Measurements from ENCODE around the gene RASL10B. TPM values are rescaled to one million over a fixed set of nuclear protein-coding genes. Genes with fewer than 3 reads are reported as not detected.

RASL10B gene
- total RNA-seq, 2 experiments from 2014 or later = 0.22 to 0.47 TPM

- Mint-ChIP-seq H3K9me3 (no peaks in the 10 kb centered on the region), H3K4me1 (ENCODE audit: low read depth) (peaks cover 4% of the 10 kb centered on the region), H3K36me3 (ENCODE audit: low read depth) (no peaks in the 10 kb centered on the region), H3K4me3 (no peak overlapping the region), H3K27ac (no peak overlapping the region), H3K27me3 (peaks cover 65% of the 10 kb centered on the region)
- no peak overlapping the region for H3K27ac ChIP-seq (ENCODE audit: low read depth in 1 of 2, low read length in 2 of 2)
- H3K36me3 ChIP-seq (ENCODE audit: insufficient read depth, low read length) = no peaks in the 10 kb centered on the region
- DNase-seq = no peak
- intact Hi-C loops (cut with DNase I, micrococcal nuclease) = loop anchor here (5.0 to 10.0 kb wide), 6 partner anchors 189 to 1204 kb away; partner anchors contain the start of genes SLFN12L (in 1 of the 2) and SLFN5 (in 1 of the 2)
- peaks cover 0 to 16% of the 10 kb centered on the region in 2 experiments for H3K9me3 ChIP-seq (ENCODE audit: control insufficient read depth in 1 of 2, insufficient read depth in 1 of 2, low read length in 2 of 2)
- no peak overlapping the region for H3K4me3 ChIP-seq (ENCODE audit: low read length)
- ATAC-seq (ENCODE audit: poor library complexity) = no peak
- H3K27me3 ChIP-seq (ENCODE audit: control insufficient read depth in 1 of 2, insufficient read depth in 2 of 2, low read length in 2 of 2) = peaks cover 48 to 53% of the 10 kb centered on the region in 2 experiments
- no peak for TF ChIP-seq CTCF (IDR thresholded peaks at IDR 0.05)
- ChIA-PET POLR2A (no interaction called here), CTCF (interaction anchor here (1.2 kb wide), 1 partner anchor 18 kb away, joined by 3 read pairs; no protein-coding TSS in a partner anchor)
- H3K4me1 ChIP-seq (ENCODE audit: insufficient read depth, low read length) = peaks cover 24% of the 10 kb centered on the region
Observed at GRCh38 chr17:35745749-35746320, 14.4 kb downstream of the RASL10B start.

- POLR2A ChIA-PET = interaction anchor here (0.6 to 1.3 kb wide), 7 partner anchors 17 to 1238 kb away, joined by 3 to 9 read pairs (median 3); partner anchors contain the start of genes PEX12 and TAF15
- Histone ChIP-seq H3K36me3 (ENCODE audit: insufficient read depth, low read length) (no peaks in the 10 kb centered on the region), H3K4me3 (ENCODE audit: low read length) (no peak overlapping the region), H3K9me3 (ENCODE audit: control insufficient read depth in 1 of 2, insufficient read depth in 1 of 2, low read length in 2 of 2) (peaks cover 0 to 13% of the 10 kb centered on the region in 2 experiments), H3K27ac (ENCODE audit: low read depth in 1 of 2, low read length in 2 of 2) (no peak overlapping the region), H3K27me3 (ENCODE audit: control insufficient read depth in 1 of 2, insufficient read depth in 2 of 2, low read length in 2 of 2) (peaks cover 38 to 50% of the 10 kb centered on the region in 2 experiments), H3K4me1 (ENCODE audit: insufficient read depth, low read length) (peaks cover 16% of the 10 kb centered on the region)
- H3K27me3 Mint-ChIP-seq = peaks cover 64% of the 10 kb centered on the region
- no peak overlapping the region for H3K27ac Mint-ChIP-seq
- intact Hi-C loops (cut with DNase I, micrococcal nuclease) = loop anchor here (1.0 to 10.0 kb wide), 9 partner anchors 134 to 1327 kb away; partner anchors contain the start of genes SLFN12L (in 1 of the 2) and SLFN5 (in 1 of the 2)
- H3K4me3 Mint-ChIP-seq = no peak overlapping the region
- H3K36me3 Mint-ChIP-seq (ENCODE audit: low read depth) = no peaks in the 10 kb centered on the region
- peaks cover 4% of the 10 kb centered on the region for H3K4me1 Mint-ChIP-seq (ENCODE audit: low read depth)
- ATAC-seq (ENCODE audit: poor library complexity) (peak; percentile 99), DNase-seq (peak; percentile 68 to 89 (median 76))
- peak; percentile 80 for TF ChIP-seq CTCF (IDR thresholded peaks at IDR 0.05)
- no peaks in the 10 kb centered on the region for H3K9me3 Mint-ChIP-seq
- CTCF ChIA-PET = interaction anchor here (0.6 to 1.8 kb wide), 27 partner anchors 10 to 1331 kb away, joined by 3 to 19 read pairs (median 3); partner anchors contain the start of genes RASL10B and TAF15
Observed at GRCh38 chr17:35747540-35748017, 16.1 kb downstream of the RASL10B start.

GRCh38 chr17:35748341-35748841 lies 17.0 kb downstream of the RASL10B start:
- DNase-seq (no peak), ATAC-seq (ENCODE audit: poor library complexity) (no peak)
- peaks cover 62% of the 10 kb centered on the region for H3K27me3 Mint-ChIP-seq
- ChIA-PET POLR2A (no interaction called here), CTCF (interaction anchor here (1.1 to 1.8 kb wide), 3 partner anchors 16 to 726 kb away, joined by 3 to 12 read pairs (median 4); no protein-coding TSS in a partner anchor)
- H3K9me3 ChIP-seq (ENCODE audit: control insufficient read depth in 1 of 2, insufficient read depth in 1 of 2, low read length in 2 of 2) = peaks cover 0 to 13% of the 10 kb centered on the region in 2 experiments
- H3K36me3 ChIP-seq (ENCODE audit: insufficient read depth, low read length) = no peaks in the 10 kb centered on the region
- H3K9me3 Mint-ChIP-seq = no peaks in the 10 kb centered on the region
- H3K4me3 ChIP-seq (ENCODE audit: low read length) = no peak overlapping the region
- no peak overlapping the region for H3K27ac Mint-ChIP-seq
- H3K36me3 Mint-ChIP-seq (ENCODE audit: low read depth) = no peaks in the 10 kb centered on the region
- no peak overlapping the region for H3K27ac ChIP-seq (ENCODE audit: low read depth in 1 of 2, low read length in 2 of 2)
- H3K4me3 Mint-ChIP-seq = no peak overlapping the region
- H3K27me3 ChIP-seq (ENCODE audit: control insufficient read depth in 1 of 2, insufficient read depth in 2 of 2, low read length in 2 of 2) = peaks cover 36 to 43% of the 10 kb centered on the region in 2 experiments
- intact Hi-C loops (cut with DNase I, micrococcal nuclease) = loop anchor here (5.0 to 10.0 kb wide), 6 partner anchors 191 to 1206 kb away; partner anchors contain the start of genes SLFN12L (in 1 of the 2) and SLFN5 (in 1 of the 2)
- TF ChIP-seq CTCF (IDR thresholded peaks at IDR 0.05) = no peak
- H3K4me1 Mint-ChIP-seq (ENCODE audit: low read depth) = peaks cover 4% of the 10 kb centered on the region
- H3K4me1 ChIP-seq (ENCODE audit: insufficient read depth, low read length) = peaks cover 17% of the 10 kb centered on the region

All from CD4-positive, alpha-beta T cell (primary cell).